ENCODE data around the gene TMOD1. TPM values are rescaled to one million over a fixed set of nuclear protein-coding genes. Genes with fewer than 3 reads are reported as not detected.

TMOD1 gene
- total and polyA plus RNA-seq, 4 donors: 2.4 to 7.9 (median 5.2) TPM

GRCh38 chr9:97550386-97550785 lies 48.9 kb downstream of the TMOD1 start:
- 83 to 90% methylated on average over 1 of the region's 1 CpG for whole genome bisulfite sequencing, 2 donors
- Histone ChIP-seq H3K9me3 (ENCODE audit: control insufficient read depth in 4 of 4, insufficient read depth in 3 of 4, low read length in 3 of 4) (no peaks in the 10 kb centered on the region), H3K27me3 (ENCODE audit: control insufficient read depth in 3 of 3, insufficient read depth in 3 of 3, low read length in 2 of 3) (peaks cover 0 to under 1% (median 0%) of the 10 kb centered on the region in 3 donors), H3K36me3 (ENCODE audit: control insufficient read depth in 4 of 4, insufficient read depth in 4 of 4, low read length in 4 of 4) (peaks cover 0 to 7% (median 0%) of the 10 kb centered on the region in 4 donors), H3K4me1 (ENCODE audit: control insufficient read depth in 5 of 5, insufficient read depth in 5 of 5, low read length in 5 of 5) (peaks cover 0 to 3% (median 0%) of the 10 kb centered on the region in 5 donors), H3K27ac (ENCODE audit: low read depth in 1 of 2, low read length in 1 of 2) (no peak overlapping the region), H3K4me3 (no peak overlapping the region), H3K9ac (ENCODE audit: insufficient read depth in 1 of 2, low read length in 2 of 2) (no peak overlapping the region)
- no peak for ATAC-seq (ENCODE audit: insufficient read depth, low FRiP score)
- DNase-seq: no peak
- TF ChIP-seq, protein P1, sequence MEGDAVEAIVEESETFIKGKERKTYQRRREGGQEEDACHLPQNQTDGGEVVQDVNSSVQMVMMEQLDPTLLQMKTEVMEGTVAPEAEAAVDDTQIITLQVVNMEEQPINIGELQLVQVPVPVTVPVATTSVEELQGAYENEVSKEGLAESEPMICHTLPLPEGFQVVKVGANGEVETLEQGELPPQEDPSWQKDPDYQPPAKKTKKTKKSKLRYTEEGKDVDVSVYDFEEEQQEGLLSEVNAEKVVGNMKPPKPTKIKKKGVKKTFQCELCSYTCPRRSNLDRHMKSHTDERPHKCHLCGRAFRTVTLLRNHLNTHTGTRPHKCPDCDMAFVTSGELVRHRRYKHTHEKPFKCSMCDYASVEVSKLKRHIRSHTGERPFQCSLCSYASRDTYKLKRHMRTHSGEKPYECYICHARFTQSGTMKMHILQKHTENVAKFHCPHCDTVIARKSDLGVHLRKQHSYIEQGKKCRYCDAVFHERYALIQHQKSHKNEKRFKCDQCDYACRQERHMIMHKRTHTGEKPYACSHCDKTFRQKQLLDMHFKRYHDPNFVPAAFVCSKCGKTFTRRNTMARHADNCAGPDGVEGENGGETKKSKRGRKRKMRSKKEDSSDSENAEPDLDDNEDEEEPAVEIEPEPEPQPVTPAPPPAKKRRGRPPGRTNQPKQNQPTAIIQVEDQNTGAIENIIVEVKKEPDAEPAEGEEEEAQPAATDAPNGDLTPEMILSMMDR (IDR thresholded peaks at IDR 0.05; ENCODE audit: control extremely low read depth, extremely low read depth): no peak

DNA sequence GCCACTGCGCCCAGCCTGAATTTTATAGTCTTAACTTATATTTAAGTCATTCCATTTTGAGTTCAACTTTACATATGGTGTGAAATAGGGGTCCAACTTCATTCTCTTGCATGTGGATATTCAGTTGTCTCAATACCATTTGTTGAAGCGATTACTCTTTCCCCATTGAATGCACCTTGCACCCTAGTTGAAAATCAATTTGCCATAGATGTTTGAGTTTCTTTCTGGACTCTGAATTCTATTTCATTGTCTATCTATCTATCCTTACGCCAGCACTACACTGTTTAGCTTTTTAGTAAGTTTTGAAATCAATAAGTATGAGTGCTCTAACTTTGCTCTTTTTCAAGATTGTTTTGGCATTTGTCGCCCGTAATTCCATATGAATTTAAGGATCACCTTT lies 49.8 kb downstream of the TMOD1 start:
- peaks cover 0 to 6% (median 0%) of the 10 kb centered on the region in 5 donors for H3K4me1 ChIP-seq (ENCODE audit: control insufficient read depth in 5 of 5, insufficient read depth in 5 of 5, low read length in 5 of 5)
- 95 to 98% methylated on average over 5 of the region's 5 CpGs for WGBS, 2 donors
- TF ChIP-seq, protein P1 (IDR thresholded peaks at IDR 0.05; ENCODE audit: control extremely low read depth, extremely low read depth): no peak
- H3K4me3 ChIP-seq: no peak overlapping the region
- H3K36me3 ChIP-seq (ENCODE audit: control insufficient read depth in 4 of 4, insufficient read depth in 4 of 4, low read length in 4 of 4): peaks cover 0 to 7% (median 0%) of the 10 kb centered on the region in 4 donors
- H3K27ac ChIP-seq (ENCODE audit: low read depth in 1 of 2, low read length in 1 of 2): no peak overlapping the region
- H3K27me3 ChIP-seq (ENCODE audit: control insufficient read depth in 3 of 3, insufficient read depth in 3 of 3, low read length in 2 of 3): peaks cover 0 to 2% (median 0%) of the 10 kb centered on the region in 3 donors
- DNase-seq (no peak), ATAC-seq (ENCODE audit: insufficient read depth, low FRiP score) (no peak)
- no peak overlapping the region for H3K9ac ChIP-seq (ENCODE audit: insufficient read depth in 1 of 2, low read length in 2 of 2)
- no peaks in the 10 kb centered on the region for H3K9me3 ChIP-seq (ENCODE audit: control insufficient read depth in 4 of 4, insufficient read depth in 3 of 4, low read length in 3 of 4)

DNA sequence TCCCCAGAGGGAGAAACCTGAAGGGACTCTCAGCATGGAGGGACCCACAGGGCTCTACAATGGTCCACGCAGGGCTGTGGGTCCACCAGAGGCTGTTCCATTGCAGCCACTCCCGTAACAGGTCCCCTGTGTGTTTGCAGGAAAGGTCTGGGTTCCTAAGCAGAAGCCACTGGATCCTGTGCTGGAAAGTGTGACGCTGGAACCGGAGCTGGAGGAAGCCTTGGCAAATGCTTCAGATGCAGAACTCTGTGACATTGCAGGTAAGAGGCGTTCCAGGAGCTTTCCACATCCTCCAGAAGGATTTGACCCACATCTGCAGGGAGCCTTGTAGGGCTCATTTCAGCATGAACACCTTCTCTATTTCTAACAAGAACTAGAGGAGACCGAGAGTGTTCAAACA lies 51.7 kb downstream of the TMOD1 start:
- TF ChIP-seq, protein P1 (IDR thresholded peaks at IDR 0.05; ENCODE audit: control extremely low read depth, extremely low read depth): no peak
- H3K36me3 ChIP-seq (ENCODE audit: control insufficient read depth in 4 of 4, insufficient read depth in 4 of 4, low read length in 4 of 4): peaks cover 0 to 4% (median 0%) of the 10 kb centered on the region in 4 donors
- H3K27ac ChIP-seq (ENCODE audit: low read depth in 1 of 2, low read length in 1 of 2): no peak overlapping the region
- no peak for DNase-seq
- H3K9me3 ChIP-seq (ENCODE audit: control insufficient read depth in 4 of 4, insufficient read depth in 3 of 4, low read length in 3 of 4): no peaks in the 10 kb centered on the region
- H3K9ac ChIP-seq (ENCODE audit: insufficient read depth in 1 of 2, low read length in 2 of 2): no peak overlapping the region
- no peak for ATAC-seq (ENCODE audit: insufficient read depth, low FRiP score)
- 93% methylated on average over 6 of the region's 6 CpGs for WGBS, 2 donors
- H3K4me1 ChIP-seq (ENCODE audit: control insufficient read depth in 5 of 5, insufficient read depth in 5 of 5, low read length in 5 of 5): peaks cover 0 to 9% (median 0%) of the 10 kb centered on the region in 5 donors
- no peak overlapping the region for H3K4me3 ChIP-seq
- peaks cover 0 to 2% (median 0%) of the 10 kb centered on the region in 3 donors for H3K27me3 ChIP-seq (ENCODE audit: control insufficient read depth in 3 of 3, insufficient read depth in 3 of 3, low read length in 2 of 3)

DNA sequence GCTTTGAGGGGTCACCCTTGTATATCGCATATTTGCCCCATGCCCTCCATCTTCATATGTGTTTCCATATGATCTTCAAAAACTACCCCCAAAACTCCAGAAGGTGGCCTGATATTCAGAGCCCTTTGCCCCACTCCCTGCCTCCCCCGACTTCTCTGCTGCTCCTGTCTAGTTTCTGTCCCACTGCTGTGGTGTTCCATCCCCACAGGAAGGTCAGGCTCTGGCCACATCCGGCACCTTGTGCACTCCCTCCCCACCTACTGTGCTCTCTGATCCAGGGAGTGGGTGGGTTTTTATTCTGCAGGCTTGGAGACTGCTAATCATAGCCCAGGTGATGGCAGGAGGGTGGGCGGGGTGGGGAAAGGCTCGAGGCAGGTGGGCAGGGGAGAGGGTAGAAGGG lies 52.4 kb downstream of the TMOD1 start:
- H3K4me1 ChIP-seq (ENCODE audit: control insufficient read depth in 5 of 5, insufficient read depth in 5 of 5, low read length in 5 of 5): peaks cover 0 to 9% (median 0%) of the 10 kb centered on the region in 5 donors
- no peaks in the 10 kb centered on the region for H3K9me3 ChIP-seq (ENCODE audit: control insufficient read depth in 4 of 4, insufficient read depth in 3 of 4, low read length in 3 of 4)
- H3K36me3 ChIP-seq (ENCODE audit: control insufficient read depth in 4 of 4, insufficient read depth in 4 of 4, low read length in 4 of 4): peaks cover 0 to 4% (median 0%) of the 10 kb centered on the region in 4 donors
- H3K27ac ChIP-seq (ENCODE audit: low read depth in 1 of 2, low read length in 1 of 2): no peak overlapping the region
- no peak for DNase-seq
- no peak overlapping the region for H3K4me3 ChIP-seq
- TF ChIP-seq, protein P1 (IDR thresholded peaks at IDR 0.05; ENCODE audit: control extremely low read depth, extremely low read depth): no peak
- no peak overlapping the region for H3K9ac ChIP-seq (ENCODE audit: insufficient read depth in 1 of 2, low read length in 2 of 2)
- 87 to 92% methylated on average over 5 of the region's 5 CpGs for WGBS, 2 donors
- ATAC-seq (ENCODE audit: insufficient read depth, low FRiP score): no peak
- peaks cover 0 to 2% (median 0%) of the 10 kb centered on the region in 3 donors for H3K27me3 ChIP-seq (ENCODE audit: control insufficient read depth in 3 of 3, insufficient read depth in 3 of 3, low read length in 2 of 3)

Measured in lung (tissue), 12 donors.